Endothelial cell of umbilical vein (primary cell): ENCODE results near the gene NUP58.

Experiments used
- CTCF ChIP-seq, 2 donors: IDR thresholded peaks; 1 replicate in 1 of 2; 2 replicates in 1 of 2; pipeline ENCODE4 v1.5.1; 2011; ENCODE audit warnings: low read length in 2 of 2, mild to moderate bottlenecking in 2 of 2, moderate library complexity in 2 of 2, control low read depth in 1 of 2, inconsistent platforms in 1 of 2, low read depth in 1 of 2; ENCODE audit not compliant: insufficient read depth in 1 of 2; ENCODE audit errors: extremely low read depth in 1 of 2
- EZH2 ChIP-seq: IDR thresholded peaks from 2 replicates; pipeline ENCODE4 v1.6.1; 2012; ENCODE audit warnings: borderline replicate concordance, low read depth, mild to moderate bottlenecking, moderate library complexity, low read length, inconsistent platforms; ENCODE audit not compliant: severe bottlenecking
- GATA2 ChIP-seq: IDR thresholded peaks from 2 replicates; pipeline ENCODE4 v1.7.0; 2011; ENCODE audit warnings: low read depth, mild to moderate bottlenecking, moderate library complexity, mixed read lengths, low read length; ENCODE audit not compliant: insufficient read length, insufficient read depth
- POLR2A ChIP-seq: IDR thresholded peaks from 2 replicates; pipeline ENCODE4 v1.6.1; 2012; ENCODE audit warnings: low read depth, mild to moderate bottlenecking, control low read depth, low read length
- POLR2AphosphoS5 ChIP-seq: IDR thresholded peaks from 2 replicates; pipeline ENCODE4 v1.6.1; 2012; ENCODE audit warnings: low read depth, mild to moderate bottlenecking, control low read depth, low read length, moderate library complexity; ENCODE audit not compliant: insufficient read depth

- no peak for TF ChIP-seq CTCF (IDR thresholded peaks at IDR 0.05; ENCODE audit: extremely low read depth in 1 of 2, insufficient read depth in 1 of 2, low read depth in 1 of 2, low read length in 2 of 2)
- TF ChIP-seq POLR2AphosphoS5, result no peak
- no peak for TF ChIP-seq POLR2A
- peak; percentile 96 for TF ChIP-seq EZH2
- no peak for TF ChIP-seq GATA2
Measured at GRCh38 chr13:25372284-25373081, 71.1 kb downstream of the NUP58 start.
